Naive thymus-derived CD8-positive, alpha-beta T cell (primary cell): ENCODE measurements around the gene TSGA10. TPM values are rescaled to one million over a fixed set of nuclear protein-coding genes. Genes with fewer than 3 reads are reported as not detected.
"Not testable (repeated sequence)": the region's sequence is repeated elsewhere in the genome, so short reads cannot be mapped to it uniquely, and the experiment has no call there.

Source experiments
- ATAC-seq, 2 donors: fragments of 150-1000 bp; cut with Tn5 transposase in 1 of 2; sonication (Bioruptor Pico), chemical (Tn5 transposase) in 1 of 2; 1 replicate in 1 of 2; 2 replicates in 1 of 2; pipeline ENCODE4 v1.10.0; 2021; ENCODE audit warnings: mild to moderate bottlenecking in 2 of 2, moderate library complexity in 2 of 2
- POLR2A ChIA-PET: fragments of 350-600 bp; sonication (Branson Sonifier 250); formaldehyde crosslinking; loops from one replicate; lab custom pipeline; 2021; ENCODE audit warnings: antibody characterized with exemption; lab: Charles Lee
- DNase-seq, 10 donors: peaks; one replicate each; pipeline versions ENCODE4 v3.0.0 to v3.0.0-alpha.2; 2020 to 2022
- H3K27ac Mint-ChIP-seq, 10 donors: one replicate each; pipeline ENCODE4 v1.8.0; 2020 to 2022; ENCODE audit warnings: mild to moderate bottlenecking in 10 of 10, mixed read lengths in 10 of 10, moderate library complexity in 4 of 10, inconsistent platforms in 1 of 10
- H3K27me3 Mint-ChIP-seq, 5 donors: one replicate each; pipeline ENCODE4 v1.8.0; 2021 to 2022; ENCODE audit warnings: mixed read lengths in 5 of 5
- H3K36me3 Mint-ChIP-seq, 3 donors: one replicate each; pipeline ENCODE4 v1.8.0; 2020 to 2022; ENCODE audit warnings: mixed read lengths in 3 of 3, mild to moderate bottlenecking in 2 of 3, inconsistent platforms in 1 of 3
- H3K4me1 Mint-ChIP-seq, 4 donors: one replicate each; pipeline ENCODE4 v1.8.0; 2021 to 2022; ENCODE audit warnings: mixed read lengths in 4 of 4
- H3K4me3 Mint-ChIP-seq, 10 donors: one replicate each; pipeline ENCODE4 v1.8.0; 2020 to 2022; ENCODE audit warnings: mild to moderate bottlenecking in 10 of 10, mixed read lengths in 10 of 10, moderate library complexity in 6 of 10, inconsistent platforms in 1 of 10
- H3K9me3 Mint-ChIP-seq, 9 donors: one replicate each; pipeline ENCODE4 v1.8.0; 2020 to 2022; ENCODE audit warnings: mixed read lengths in 9 of 9, mild to moderate bottlenecking in 3 of 9, inconsistent platforms in 1 of 9, moderate library complexity in 1 of 9
- polyA plus RNA-seq, 3 donors: library from polyadenylated mRNA; unstranded; fragments of 300-500 nt; fragmentation: Illumina TruSeq; gene quantifications; one replicate each; pipeline ENCODE4 v1.2.3, GENCODE V29; 2021
- total RNA-seq, 8 experiments: library from RNA in 2 of 8; stranded (reverse) in 2 of 8; gene quantifications; one replicate each; pipeline ENCODE4 v1.2.3 and lab custom pipeline; 2021 to 2026

TSGA10 gene
- total and polyA plus RNA-seq, 5 experiments from 2014 or later: 22.5 to 32.1 (median 24.1) TPM

GRCh38 chr2:99150706-99151105, 4.0 kb downstream of the TSGA10 start:
- no peak for ATAC-seq
- POLR2A ChIA-PET: no interaction called here

GRCh38 chr2:99141110-99142108, 13.3 kb downstream of the TSGA10 start, which contains the start of gene C2orf15:
C2orf15 (plus strand) TSS chr2:99141707; CDS start chr2:99150559, 8,852 bp downstream.
- DNase-seq (peak; percentile 94 to 98 (median 98)), ATAC-seq (peak; percentile 86 to 89)
- Mint-ChIP-seq H3K36me3 (peaks cover 9 to 19% (median 10%) of the 10 kb centered on the region in 3 donors), H3K4me1 (peaks cover 10 to 29% (median 26%) of the 10 kb centered on the region in 4 donors), H3K4me3 (peak within 1 kb of the TSS; percentile 92 to 99 (median 97)), H3K9me3 (peaks cover 0 to 13% (median 6%) of the 10 kb centered on the region in 9 donors), H3K27ac (peak within 1 kb of the TSS; percentile 96 to 99 (median 99)), H3K27me3 (no peaks in the 10 kb centered on the region)
- POLR2A ChIA-PET: interaction anchor here (0.5 to 4.4 kb wide), 12 partner anchors 8 to 242 kb away, joined by 3 to 90 read pairs (median 4); partner anchors contain the start of genes EIF5B, LIPT1, MITD1 and MRPL30

More at GRCh38 chr2:99150706-99151105, 4.0 kb downstream of the TSGA10 start:
- Mint-ChIP-seq H3K36me3 (peaks cover 0 to 16% (median 1%) of the 10 kb centered on the region in 3 donors), H3K4me3 (no peak overlapping the region), H3K9me3 (no peaks in the 10 kb centered on the region), H3K4me1 (peaks cover 6 to 8% (median 7%) of the 10 kb centered on the region in 4 donors), H3K27me3 (no peaks in the 10 kb centered on the region), H3K27ac (no peak overlapping the region)
- DNase-seq: no peak

GRCh38 chr2:99140860-99141109, 14.0 kb downstream of the TSGA10 start:
- DNase-seq (no peak), ATAC-seq (no peak)
- H3K36me3 Mint-ChIP-seq: peaks cover 9 to 23% (median 10%) of the 10 kb centered on the region in 3 donors
- peaks cover 0 to 13% (median 6%) of the 10 kb centered on the region in 9 donors for H3K9me3 Mint-ChIP-seq
- no peaks in the 10 kb centered on the region for H3K27me3 Mint-ChIP-seq
- H3K27ac Mint-ChIP-seq: peak overlapping the region; percentile 96 to 99 (median 99)
- POLR2A ChIA-PET: interaction anchor here (0.5 to 4.4 kb wide), 12 partner anchors 9 to 243 kb away, joined by 3 to 90 read pairs (median 4); partner anchors contain the start of genes EIF5B, LIPT1, MITD1 and MRPL30
- H3K4me1 Mint-ChIP-seq: peaks cover 10 to 29% (median 26%) of the 10 kb centered on the region in 4 donors
- peak overlapping the region; percentile 92 to 99 (median 97) for H3K4me3 Mint-ChIP-seq

GRCh38 chr2:99140056-99140859, 14.5 kb downstream of the TSGA10 start:
- Mint-ChIP-seq H3K9me3 (peaks cover 0 to 14% (median 8%) of the 10 kb centered on the region in 9 donors), H3K27ac (peak overlapping the region; percentile 96 to 99 (median 99)), H3K36me3 (peaks cover 9 to 25% (median 10%) of the 10 kb centered on the region in 3 donors), H3K27me3 (no peaks in the 10 kb centered on the region), H3K4me3 (peak overlapping the region; percentile 92 to 99 (median 97)), H3K4me1 (peaks cover 10 to 29% (median 26%) of the 10 kb centered on the region in 4 donors)
- POLR2A ChIA-PET: interaction anchor here (0.9 to 4.4 kb wide), 7 partner anchors 10 to 197 kb away, joined by 3 to 90 read pairs (median 8); partner anchors contain the start of genes EIF5B, LIPT1, MITD1 and MRPL30
- DNase-seq (no peak), ATAC-seq (no peak)

- POLR2A ChIA-PET: interaction anchor here (2.2 kb wide), 1 partner anchor 16 kb away, joined by 8 read pairs; the partner anchor contains the start of genes LIPT1 and TSGA10
- H3K9me3 Mint-ChIP-seq: peaks cover 0 to 24% (median 15%) of the 10 kb centered on the region in 9 donors
- H3K27ac Mint-ChIP-seq: peak overlapping the region in 4 of 10 donors; percentile 21 to 56 (median 29)
- ATAC-seq (no peak), DNase-seq (no peak)
- peaks cover 9 to 35% (median 19%) of the 10 kb centered on the region in 3 donors for H3K36me3 Mint-ChIP-seq
- H3K4me1 Mint-ChIP-seq: peaks cover 10 to 29% (median 24%) of the 10 kb centered on the region in 4 donors
- H3K27me3 Mint-ChIP-seq: no peaks in the 10 kb centered on the region
- peak overlapping the region in 3 of 10 donors; percentile 27 to 48 (median 36) for H3K4me3 Mint-ChIP-seq
Observed at GRCh38 chr2:99139003-99139402, 15.7 kb downstream of the TSGA10 start.

GRCh38 chr2:99135044-99135556, 19.6 kb downstream of the TSGA10 start:
- peaks cover 7 to 62% (median 40%) of the 10 kb centered on the region in 9 donors for H3K9me3 Mint-ChIP-seq

GRCh38 chr2:99127981-99128380, 26.8 kb downstream of the TSGA10 start:
- Mint-ChIP-seq H3K27me3 (no peaks in the 10 kb centered on the region), H3K4me1 (peaks cover 0 to 3% (median 0%) of the 10 kb centered on the region in 4 donors), H3K4me3 (no peak overlapping the region), H3K36me3 (peaks cover 42 to 87% (median 76%) of the 10 kb centered on the region in 3 donors), H3K9me3 (peaks cover 9 to 94% (median 62%) of the 10 kb centered on the region in 9 donors), H3K27ac (no peak overlapping the region)
- DNase-seq (no peak), ATAC-seq (no peak)
- POLR2A ChIA-PET: no interaction called here

More at GRCh38 chr2:99135044-99135556, 19.6 kb downstream of the TSGA10 start:
- H3K27ac Mint-ChIP-seq, POLR2A ChIA-PET, DNase-seq, H3K27me3 Mint-ChIP-seq, ATAC-seq, H3K4me3 Mint-ChIP-seq: not testable (repeated sequence)
- H3K4me1 Mint-ChIP-seq: peaks cover 7 to 11% (median 8%) of the 10 kb centered on the region in 4 donors
- H3K36me3 Mint-ChIP-seq: peaks cover 10 to 67% (median 38%) of the 10 kb centered on the region in 3 donors

- POLR2A ChIA-PET: interaction anchor here (1.4 kb wide), 1 partner anchor 28 kb away, joined by 3 read pairs; no protein-coding TSS in a partner anchor
- Mint-ChIP-seq H3K27ac (no peak overlapping the region), H3K36me3 (peaks cover 0 to 4% (median 2%) of the 10 kb centered on the region in 3 donors), H3K27me3 (no peaks in the 10 kb centered on the region), H3K9me3 (no peaks in the 10 kb centered on the region), H3K4me3 (no peak overlapping the region), H3K4me1 (no peaks in the 10 kb centered on the region)
- DNase-seq: no peak
- no peak for ATAC-seq
Observed at GRCh38 chr2:99112617-99113016, 42.1 kb downstream of the TSGA10 start.

- no peaks in the 10 kb centered on the region for H3K27me3 Mint-ChIP-seq
- H3K27ac Mint-ChIP-seq: no peak overlapping the region
- DNase-seq (no peak), ATAC-seq (no peak)
- no peak overlapping the region for H3K4me3 Mint-ChIP-seq
- no peaks in the 10 kb centered on the region for H3K4me1 Mint-ChIP-seq
- no peaks in the 10 kb centered on the region for H3K9me3 Mint-ChIP-seq
- POLR2A ChIA-PET: interaction anchor here (1.4 kb wide), 1 partner anchor 29 kb away, joined by 3 read pairs; no protein-coding TSS in a partner anchor
- H3K36me3 Mint-ChIP-seq: peaks cover 0 to 4% (median 2%) of the 10 kb centered on the region in 3 donors
Observed at GRCh38 chr2:99111945-99112344, 42.8 kb downstream of the TSGA10 start.

- POLR2A ChIA-PET: no interaction called here
- no peaks in the 10 kb centered on the region for H3K27me3 Mint-ChIP-seq
Observed at GRCh38 chr2:99111236-99111635, 43.5 kb downstream of the TSGA10 start.

GRCh38 chr2:99106913-99107312, 47.8 kb downstream of the TSGA10 start:
- peaks cover 0 to 2% (median under 1%) of the 10 kb centered on the region in 4 donors for H3K4me1 Mint-ChIP-seq
- no peaks in the 10 kb centered on the region for H3K9me3 Mint-ChIP-seq
- H3K27ac Mint-ChIP-seq: no peak overlapping the region
- POLR2A ChIA-PET: no interaction called here
- peaks cover 4 to 25% (median 4%) of the 10 kb centered on the region in 3 donors for H3K36me3 Mint-ChIP-seq
- DNase-seq (no peak), ATAC-seq (no peak)
- H3K4me3 Mint-ChIP-seq: no peak overlapping the region
- no peaks in the 10 kb centered on the region for H3K27me3 Mint-ChIP-seq

More at GRCh38 chr2:99111236-99111635, 43.5 kb downstream of the TSGA10 start:
- DNase-seq (no peak), ATAC-seq (no peak)
- Mint-ChIP-seq H3K9me3 (no peaks in the 10 kb centered on the region), H3K27ac (no peak overlapping the region), H3K4me3 (no peak overlapping the region), H3K36me3 (peaks cover 0 to 4% (median 2%) of the 10 kb centered on the region in 3 donors), H3K4me1 (no peaks in the 10 kb centered on the region)
